H1 (cell line): ENCODE results near the gene TNIP3. TPM values are rescaled to one million over a fixed set of nuclear protein-coding genes. Genes with fewer than 3 reads are reported as not detected.

ENCODE experiments used
- CTCF ChIA-PET: fragments of 300-600 bp; sonication (Branson Sonifier 250); formaldehyde crosslinking; loops from one replicate; lab custom pipeline; 2021; ENCODE audit not compliant: partially characterized antibody; lab: Charles Lee
- POLR2A ChIA-PET: fragments of 300-600 bp; sonication (Branson Sonifier 250); formaldehyde crosslinking; loops from one replicate; lab custom pipeline; 2021; ENCODE audit warnings: inconsistent platforms; ENCODE audit not compliant: partially characterized antibody; lab: Charles Lee
- DNase-seq, 2 experiments: peaks; one replicate each; pipeline versions ENCODE4 v3.0.0 to v3.0.0-alpha.2; 2010 to 2022; ENCODE audit warnings: low spot score in 2 of 2, low read depth in 1 of 2, mixed read lengths in 1 of 2
- FAIRE-seq: peaks from 2 replicates; lab custom pipeline; 2011; peaks lifted over from hg19 to GRCh38; lab: Jason Lieb, UNC
- H2AFZ ChIP-seq: 2 replicates; pipeline ENCODE4 v1.8.1; 2012; ENCODE audit warnings: low read length, inconsistent platforms
- H2AK5ac ChIP-seq: 2 replicates; pipeline ENCODE4 v1.6.1; 2013; ENCODE audit warnings: low read depth, low read length
- H2BK120ac ChIP-seq: replicated peaks from 2 replicates; pipeline ENCODE3; 2013; ENCODE audit warnings: low read depth, low read length, inconsistent platforms
- H2BK12ac ChIP-seq: 2 replicates; pipeline ENCODE4 v1.6.1; 2013; ENCODE audit warnings: low read depth, low read length
- H2BK15ac ChIP-seq: 2 replicates; pipeline ENCODE4 v1.6.1; 2013; ENCODE audit warnings: low read length
- H2BK20ac ChIP-seq: 2 replicates; pipeline ENCODE4 v1.6.1; 2013; ENCODE audit warnings: low read length
- H2BK5ac ChIP-seq: 2 replicates; pipeline ENCODE4 v1.6.1; 2013; ENCODE audit warnings: low read depth, low read length
- H3K14ac ChIP-seq: 2 replicates; pipeline ENCODE4 v1.6.1; 2013; ENCODE audit warnings: inconsistent platforms; ENCODE audit not compliant: insufficient read length
- H3K18ac ChIP-seq: 2 replicates; pipeline ENCODE4 v1.6.1; 2013; ENCODE audit warnings: low read length; ENCODE audit errors: extremely low read depth
- H3K23ac ChIP-seq: 2 replicates; pipeline ENCODE4 v1.6.1; 2013; ENCODE audit warnings: inconsistent platforms; ENCODE audit not compliant: insufficient read length
- H3K23me2 ChIP-seq: 2 replicates; pipeline ENCODE4 v1.6.1; 2013; ENCODE audit warnings: low read depth, low read length
- H3K27ac ChIP-seq: 2 replicates; pipeline ENCODE4 v1.6.1; 2011; ENCODE audit warnings: low read depth, low read length, inconsistent platforms
- H3K27me3 ChIP-seq, 4 experiments: replicated peaks in 1 of 4; 1 replicate in 1 of 4; 2 replicates in 3 of 4; pipeline versions ENCODE4 v1.6.1 to v1.8.1; 2011 to 2013; ENCODE audit warnings: low read length in 3 of 4, mild to moderate bottlenecking in 3 of 4, inconsistent platforms in 2 of 4, mixed read lengths in 2 of 4, moderate library complexity in 1 of 4; ENCODE audit not compliant: control insufficient read depth in 3 of 4, insufficient read depth in 3 of 4; ENCODE audit errors: extremely low read depth in 1 of 4
- H3K36me3 ChIP-seq, 4 experiments: 2 replicates each; pipeline versions ENCODE4 v1.6.1 to v1.8.1; 2011 to 2013; ENCODE audit warnings: mild to moderate bottlenecking in 4 of 4, low read length in 3 of 4, moderate library complexity in 2 of 4, control low read depth in 1 of 4, inconsistent platforms in 1 of 4; ENCODE audit not compliant: insufficient read depth in 4 of 4, control insufficient read depth in 2 of 4
- H3K4ac ChIP-seq: replicated peaks from 2 replicates; pipeline ENCODE3; 2013; ENCODE audit warnings: low read length, low read depth, mixed read lengths, inconsistent platforms; ENCODE audit not compliant: insufficient read length
- H3K4me1 ChIP-seq, 4 experiments: replicated peaks in 1 of 4; 1 replicate in 1 of 4; 2 replicates in 3 of 4; pipeline versions ENCODE4 v1.6.1 to v1.8.1; 2011 to 2013; ENCODE audit warnings: low read length in 3 of 4, inconsistent platforms in 2 of 4, mixed read lengths in 1 of 4; ENCODE audit not compliant: insufficient read depth in 4 of 4, control insufficient read depth in 3 of 4
- H3K4me2 ChIP-seq, 2 experiments: 2 replicates each; pipeline versions ENCODE4 v1.6.1 to v1.8.1; 2011 to 2013; ENCODE audit warnings: low read depth in 2 of 2, low read length in 2 of 2, control low read depth in 1 of 2, inconsistent platforms in 1 of 2, mild to moderate bottlenecking in 1 of 2; ENCODE audit not compliant: insufficient read depth in 1 of 2
- H3K4me3 ChIP-seq, 4 experiments: fragments of 200-600, 300-600 bp in 1 of 4; sonication (generic), shearing (Covaris generic), sonication (Bioruptor Twin) in 1 of 4; 2 replicates each; pipeline versions ENCODE4 v1.5.1 to v1.8.1; 2011 to 2016; ENCODE audit warnings: low read length in 4 of 4, low read depth in 3 of 4, control low read depth in 2 of 4, inconsistent platforms in 2 of 4, mild to moderate bottlenecking in 2 of 4, mixed read lengths in 1 of 4, moderate library complexity in 1 of 4; ENCODE audit not compliant: insufficient read depth in 2 of 4; ENCODE audit errors: extremely low read depth in 1 of 4
- H3K56ac ChIP-seq: replicated peaks from 2 replicates; pipeline ENCODE3; 2013; ENCODE audit warnings: low read depth, mild to moderate bottlenecking, mixed read lengths, low read length, inconsistent platforms; ENCODE audit not compliant: insufficient read length
- H3K79me1 ChIP-seq: 2 replicates; pipeline ENCODE4 v1.6.1; 2013; ENCODE audit warnings: low read depth, low read length, control low read depth
- H3K79me2 ChIP-seq, 2 experiments: 2 replicates each; pipeline versions ENCODE4 v1.6.1 to v1.8.1; 2012 to 2013; ENCODE audit warnings: low read length in 2 of 2, mild to moderate bottlenecking in 2 of 2, inconsistent platforms in 1 of 2; ENCODE audit not compliant: insufficient read depth in 2 of 2, control insufficient read depth in 1 of 2
- H3K9ac ChIP-seq, 4 experiments: replicated peaks in 1 of 4; 1 replicate in 1 of 4; 2 replicates in 3 of 4; pipeline versions ENCODE4 v1.6.1 to v1.8.1; 2011 to 2013; ENCODE audit warnings: low read depth in 3 of 4, low read length in 3 of 4, control low read depth in 2 of 4, mild to moderate bottlenecking in 2 of 4, moderate library complexity in 2 of 4, inconsistent platforms in 1 of 4; ENCODE audit errors: extremely low read depth in 1 of 4
- H3K9me3 ChIP-seq, 2 experiments: 2 replicates each; pipeline versions ENCODE4 v1.6.1 to v1.8.1; 2012 to 2013; ENCODE audit warnings: mild to moderate bottlenecking in 2 of 2, moderate library complexity in 2 of 2, control low read depth in 1 of 2, inconsistent platforms in 1 of 2, low read depth in 1 of 2, low read length in 1 of 2, mixed read lengths in 1 of 2; ENCODE audit not compliant: insufficient read depth in 2 of 2
- H4K20me1 ChIP-seq, 2 experiments: replicated peaks in 1 of 2; 2 replicates each; pipeline versions ENCODE3 to v1.8.1; 2011 to 2013; ENCODE audit warnings: inconsistent platforms in 2 of 2, low read length in 2 of 2, mild to moderate bottlenecking in 1 of 2; ENCODE audit not compliant: insufficient read depth in 2 of 2, control insufficient read depth in 1 of 2
- H4K5ac ChIP-seq: 2 replicates; pipeline ENCODE4 v1.6.1; 2013; ENCODE audit warnings: low read length, low read depth, mixed read lengths, inconsistent platforms; ENCODE audit not compliant: insufficient read length
- H4K8ac ChIP-seq: 2 replicates; pipeline ENCODE4 v1.8.0; 2013; ENCODE audit warnings: mild to moderate bottlenecking, moderate library complexity, low read length, inconsistent platforms; ENCODE audit not compliant: insufficient read depth; ENCODE audit errors: extremely low read depth
- H4K91ac ChIP-seq: replicated peaks from 2 replicates; pipeline ENCODE3; 2013; ENCODE audit warnings: low read length, mixed read lengths, inconsistent platforms; ENCODE audit not compliant: insufficient read length
- ASH2L ChIP-seq: fragments of 200-600, 300-600 bp; sonication (generic); IDR thresholded peaks from one replicate; pipeline ENCODE4 v1.7.1; 2017; ENCODE audit warnings: low read length
- CEBPB ChIP-seq: IDR thresholded peaks from 2 replicates; pipeline ENCODE4 v1.6.1; 2012; ENCODE audit warnings: low read depth, low read length
- E2F6 ChIP-seq: IDR thresholded peaks from 2 replicates; pipeline ENCODE4 v1.6.1; 2012; ENCODE audit warnings: inconsistent platforms
- EGR1 ChIP-seq: IDR thresholded peaks from 2 replicates; pipeline ENCODE4 v1.6.1; 2011; ENCODE audit warnings: low read depth, low read length, borderline replicate concordance
- JUND ChIP-seq: IDR thresholded peaks from 2 replicates; pipeline ENCODE4 v1.6.1; 2011; ENCODE audit warnings: mild to moderate bottlenecking, improper control_type of control experiment, low read length
- KDM5A ChIP-seq: fragments of 200-600 bp; IDR thresholded peaks from 2 replicates; pipeline ENCODE4 v1.7.1; 2012; ENCODE audit warnings: mild to moderate bottlenecking, low read length, inconsistent platforms, mixed read lengths
- POLR2A ChIP-seq, 2 experiments: IDR thresholded peaks; 1 replicate in 1 of 2; 2 replicates in 1 of 2; pipeline ENCODE4 v1.6.1; 2011; ENCODE audit warnings: low read depth in 2 of 2, low read length in 2 of 2, mild to moderate bottlenecking in 2 of 2; ENCODE audit errors: control extremely low read depth in 1 of 2
- SAP30 ChIP-seq: fragments of 300-600 bp; sonication (generic); IDR thresholded peaks from 2 replicates; pipeline ENCODE4 v1.7.1; 2012; ENCODE audit warnings: low read length, moderate library complexity, mild to moderate bottlenecking, inconsistent platforms; ENCODE audit not compliant: insufficient read depth, insufficient replicate concordance
- SP4 ChIP-seq: IDR thresholded peaks from 2 replicates; pipeline ENCODE4 v1.6.1; 2012; ENCODE audit warnings: low read length, inconsistent platforms
- SUZ12 ChIP-seq: fragments of 200-600 bp; sonication (generic); IDR thresholded peaks from 2 replicates; pipeline ENCODE4 v1.6.1; 2012; ENCODE audit warnings: mild to moderate bottlenecking, inconsistent platforms, low read length, moderate library complexity, mixed read lengths
- TAF1 ChIP-seq: IDR thresholded peaks from 2 replicates; pipeline ENCODE4 v1.6.1; 2011; ENCODE audit warnings: mild to moderate bottlenecking, low read depth, low read length
- polyA plus RNA-seq, 7 experiments: library from polyadenylated mRNA; depleted of rRNA in 3 of 7; stranded (reverse) in 5 of 7; unstranded in 2 of 7; fragments of >200 nt in 5 of 7; fragments of 200-250 nt in 2 of 7; gene quantifications; 1 replicate in 5 of 7; 2 replicates in 1 of 7; 4 replicates in 1 of 7; pipeline versions ENCODE4 v1.2.1 to v1.2.3, GENCODE V29; 2011 to 2013; ENCODE audit warnings: missing spikeins in 2 of 7, mixed read lengths in 2 of 7
- total RNA-seq: library from RNA; stranded (reverse); fragmentation: NEBNext Ultra II Directional; extraction: Animal tissue kit (Norgen Biotek cat#: 25700); gene quantifications from 2 replicates; pipeline ENCODE4 v1.2.1, GENCODE V29; 2021

Gene TNIP3
- total and polyA plus RNA-seq, 2 of the 8 experiments (the other 6 are each of a cell fraction or from before 2014, with no cell fraction given): not detected

GRCh38 chr4:121166976-121167375 lies 2.9 kb upstream of the TNIP3 start:
- no peak overlapping the region for H2BK12ac ChIP-seq
- H4K20me1 ChIP-seq: no peaks in the 10 kb centered on the region
- POLR2A ChIA-PET: no interaction called here
- no peaks in the 10 kb centered on the region for H3K4me1 ChIP-seq
- H3K27ac ChIP-seq: no peak overlapping the region
- no peak overlapping the region for H4K5ac ChIP-seq
- H3K4ac ChIP-seq: no peak overlapping the region
- H3K4me3 ChIP-seq: no peak overlapping the region
- no peak overlapping the region for H2AFZ ChIP-seq
- no peaks in the 10 kb centered on the region for H3K23me2 ChIP-seq
- H4K91ac ChIP-seq: no peak overlapping the region
- H3K56ac ChIP-seq: no peak overlapping the region
- H3K9me3 ChIP-seq: no peaks in the 10 kb centered on the region
- H3K18ac ChIP-seq: no peak overlapping the region
- H3K4me2 ChIP-seq: no peak overlapping the region
- H3K23ac ChIP-seq: no peak overlapping the region
- no peaks in the 10 kb centered on the region for H3K36me3 ChIP-seq
- no peak overlapping the region for H2BK120ac ChIP-seq
- no peaks in the 10 kb centered on the region for H3K79me1 ChIP-seq
- H2AK5ac ChIP-seq: no peak overlapping the region
- H3K14ac ChIP-seq: no peak overlapping the region
- FAIRE-seq (no peak), DNase-seq (no peak)
- TF ChIP-seq CEBPB (no peak), ASH2L (no peak), JUND (no peak), TAF1 (no peak), POLR2A (IDR thresholded peaks at IDR 0.05; ENCODE audit: control extremely low read depth in 1 of 2, low read depth in 2 of 2, low read length in 2 of 2) (no peak), SP4 (no peak), SUZ12 (no peak), E2F6 (no peak), SAP30 (no peak), KDM5A (no peak), EGR1 (no peak)
- H2BK5ac ChIP-seq: no peak overlapping the region
- no peak overlapping the region for H3K9ac ChIP-seq
- H2BK20ac ChIP-seq: no peak overlapping the region
- no peak overlapping the region for H2BK15ac ChIP-seq
- no peaks in the 10 kb centered on the region for H3K79me2 ChIP-seq
- H3K27me3 ChIP-seq: no peaks in the 10 kb centered on the region
- H4K8ac ChIP-seq: no peak overlapping the region
- CTCF ChIA-PET: interaction anchor here (0.9 to 2.2 kb wide), 3 partner anchors 10 to 26 kb away, joined by 3 to 5 read pairs (median 3); no protein-coding TSS in a partner anchor
